GM18520 (cell line): ENCODE data around the gene HHIP.
A peak's percentile ranks its signal among the peaks of the same experiment; 100 is the strongest.
"Not testable (repeated sequence)": the region's sequence is repeated elsewhere in the genome, so short reads cannot be mapped to it uniquely, and the experiment has no call there.

ENCODE experiments used
- ATAC-seq: cut with Tn5 transposase; IDR thresholded peaks from one replicate; pipeline ENCODE4 v1.9.1; 2021; ENCODE audit not compliant: unreplicated experiment

HHIP gene

GRCh38 chr4:144739511-144740033 is 93.6 kb downstream of the HHIP start:
- ATAC-seq = no peak

DNA sequence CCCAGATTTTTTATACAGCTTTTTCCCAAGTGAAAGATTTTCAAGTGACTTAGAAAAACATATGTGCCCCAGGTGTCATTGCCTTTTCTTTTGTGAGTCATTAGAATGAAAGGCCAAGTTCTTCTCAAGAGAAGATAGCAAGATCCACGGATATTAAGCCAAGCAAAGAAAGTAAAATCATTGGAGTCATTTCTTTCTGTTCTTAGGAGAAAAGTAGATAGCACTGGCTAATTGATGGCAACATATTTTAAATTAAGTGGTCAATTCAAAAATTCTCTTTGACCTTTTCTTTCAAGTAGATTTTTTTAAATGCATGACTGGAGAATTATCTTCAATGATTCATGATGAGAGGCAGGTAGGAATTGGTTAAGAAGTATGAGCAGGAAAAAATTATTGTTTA is 94.4 kb downstream of the HHIP start:
- no peak for ATAC-seq

GRCh38 chr4:144748814-144749555 is 103.0 kb downstream of the HHIP start:
- no peak for ATAC-seq

DNA sequence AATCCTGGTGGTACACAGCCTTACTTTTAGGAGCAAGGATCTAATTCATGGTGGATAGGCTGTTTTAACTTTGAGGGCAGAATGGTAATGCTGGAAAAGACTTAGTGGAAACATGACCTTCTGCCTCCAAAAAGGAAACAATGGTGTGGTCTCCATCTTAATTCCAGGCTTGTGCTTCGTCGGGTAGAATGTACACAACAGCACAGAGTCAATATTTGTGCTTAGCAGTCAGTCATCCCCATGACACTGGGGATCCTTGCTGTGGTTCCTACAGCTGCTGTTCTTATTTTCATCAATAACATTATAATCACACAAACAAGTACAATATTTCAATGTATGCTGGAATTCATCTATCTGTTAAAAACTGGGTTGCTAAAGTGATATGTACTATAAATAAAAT is 104.4 kb downstream of the HHIP start:
- no peak for ATAC-seq

DNA sequence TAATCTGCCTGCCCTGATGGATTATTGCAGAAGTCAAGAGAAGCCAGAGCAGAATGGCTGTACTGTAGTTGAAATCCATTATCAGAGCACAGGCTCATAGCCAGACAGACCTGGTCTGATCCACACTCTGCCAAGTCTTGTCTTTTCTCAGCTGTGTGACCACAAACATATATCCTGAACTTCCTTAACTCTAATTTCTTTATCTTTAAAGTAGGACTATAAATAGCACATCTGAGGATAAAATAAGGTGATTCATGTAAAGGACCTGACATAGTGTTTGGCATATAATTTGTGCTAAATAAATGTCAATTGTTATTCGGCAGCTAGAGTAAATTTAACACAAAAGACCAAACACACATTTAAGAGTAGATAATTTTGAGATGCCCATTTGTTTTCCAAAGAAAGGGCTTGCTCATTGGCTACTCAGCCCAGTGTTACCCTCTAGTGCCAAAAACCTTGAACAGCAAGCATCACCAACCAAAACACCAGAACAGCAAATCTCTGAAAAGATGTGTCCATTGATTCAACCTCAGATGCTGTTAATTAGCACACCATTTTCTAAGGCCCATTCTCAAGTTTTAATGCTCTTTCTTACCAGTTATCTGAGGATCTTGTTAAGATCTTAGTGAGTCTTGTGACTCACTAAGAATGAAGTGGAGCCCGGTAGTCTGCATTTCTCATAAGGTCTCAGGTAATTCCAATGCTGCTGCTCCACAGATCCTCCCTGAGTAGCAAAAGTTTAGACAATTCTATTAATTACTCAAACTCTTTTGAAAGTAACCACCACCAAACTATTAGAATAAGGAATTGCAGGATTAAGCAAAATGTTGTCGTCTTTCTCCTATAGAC is 108.8 kb downstream of the HHIP start:
- ATAC-seq = no peak

GRCh38 chr4:144757969-144758368 is 112.0 kb downstream of the HHIP start:
- no peak for ATAC-seq

GRCh38 chr4:144768809-144769208 is 122.9 kb downstream of the HHIP start:
- ATAC-seq = not testable (repeated sequence)

- ATAC-seq = no peak
Measured at GRCh38 chr4:144778364-144778763, 132.4 kb downstream of the HHIP start.

- ATAC-seq = no peak
Measured at GRCh38 chr4:144782345-144782744, 136.4 kb downstream of the HHIP start.

DNA sequence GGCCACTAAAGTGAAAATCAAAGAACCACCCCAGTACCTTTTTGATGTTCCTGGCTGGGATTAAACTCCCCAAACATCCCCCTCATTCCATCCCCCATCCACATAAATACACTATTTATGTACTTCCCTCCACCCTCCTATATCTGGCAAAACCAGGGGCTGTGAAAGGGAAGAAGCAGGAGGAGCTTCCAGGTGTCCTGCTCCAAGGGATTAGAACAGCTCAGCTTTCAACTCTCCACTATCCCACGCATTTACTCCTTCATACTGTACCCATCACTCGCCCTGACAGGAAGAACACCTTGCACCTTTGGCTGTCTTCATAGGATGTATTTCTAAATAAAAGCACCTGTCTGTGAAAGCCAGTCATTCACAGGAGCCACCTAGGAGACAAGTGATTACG is 140.0 kb downstream of the HHIP start:
- ATAC-seq = no peak

- ATAC-seq = peak; percentile 67
Measured at GRCh38 chr4:144787365-144788258, 141.7 kb downstream of the HHIP start.

DNA sequence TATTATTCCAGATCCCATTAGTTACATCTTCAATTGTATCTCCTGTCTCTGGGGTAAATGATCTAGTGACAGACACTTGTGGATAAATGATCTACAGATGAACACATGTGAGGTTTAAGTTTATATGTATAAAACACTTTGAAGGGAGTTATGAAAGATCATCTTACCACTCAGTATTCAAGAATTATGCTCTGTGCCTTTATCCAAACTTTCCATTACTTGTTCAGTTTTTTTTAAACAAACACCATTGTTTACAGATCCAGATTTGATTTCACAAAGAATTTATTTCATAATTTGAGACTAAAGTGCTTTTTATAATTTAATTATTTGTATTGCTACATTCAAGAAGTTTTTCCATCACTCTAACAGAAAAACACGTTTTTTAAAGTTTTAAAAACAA is 142.5 kb downstream of the HHIP start:
- ATAC-seq = no peak

GRCh38 chr4:144791933-144792332 is 146.0 kb downstream of the HHIP start:
- ATAC-seq = not testable (repeated sequence)
